Mucosa of descending colon (tissue), 3 donors: ENCODE results near the gene GTF3C1. TPM values are rescaled to one million over a fixed set of nuclear protein-coding genes. Genes with fewer than 3 reads are reported as not detected.
A peak's percentile ranks its signal among the peaks of the same experiment; 100 is the strongest.

Experiments used
- ATAC-seq: fragments of 200-7000 bp; cut with Tn5 transposase; one replicate; pipeline ENCODE4 v1.9.1; 2020; ENCODE audit warnings: mild to moderate bottlenecking, moderate library complexity
- DNase-seq, 3 donors: peaks; one replicate each; pipeline ENCODE4 v3.0.0-alpha.2; 2020
- H3K36me3 ChIP-seq: fragments of 200-600 bp; one replicate; pipeline ENCODE4 v1.8.0; 2021; ENCODE audit warnings: low read depth, mild to moderate bottlenecking
- H3K4me1 ChIP-seq: fragments of 200-600 bp; one replicate; pipeline ENCODE4 v1.8.0; 2021; ENCODE audit warnings: low read depth, mild to moderate bottlenecking
- H3K4me3 ChIP-seq: fragments of 200-600 bp; one replicate; pipeline ENCODE4 v1.8.0; 2021; ENCODE audit warnings: mild to moderate bottlenecking
- H3K9me3 ChIP-seq: fragments of 200-600 bp; one replicate; pipeline ENCODE4 v1.8.0; 2021; ENCODE audit warnings: mild to moderate bottlenecking
- intact Hi-C, 2 donors: fragments of 100-400 bp; cut with DNase I in 1 of 2; cut with micrococcal nuclease in 1 of 2; formaldehyde crosslinking; loops; one replicate each; pipeline versions ENCODE4 v1.11.0 to v1.11.1; 2022; cut with DNase I, micrococcal nuclease
- long read RNA-seq, 2 donors: library from polyadenylated mRNA; unstranded; transcript quantifications; one replicate each; pipeline ENCODE4 v2.0.0, GENCODE V29; 2019 to 2021
- total RNA-seq, 3 donors: library from RNA; stranded (reverse); fragmentation: NEBNext Ultra II Directional in 2 of 3; extraction: Animal tissue kit (Norgen Biotek cat#: 25700) in 2 of 3; gene quantifications; one replicate each; pipeline versions ENCODE4 v1.2.1 to v1.2.4, GENCODE V29; 2021 to 2023
- TF ChIP-seq, protein P1 (sequence below): fragments of 200-600 bp; IDR thresholded peaks from one replicate; pipeline ENCODE4 v1.8.0; 2022; ENCODE audit warnings: antibody characterized with exemption, mild to moderate bottlenecking
- donor health status: DM: no; HTN: no; CAD: no; lungs with moderate emphysema.
- donor health status: DM: no; HTN: no; CAD: no.
- donor health status: DM: no; HTN: yes; CAD: no.

GTF3C1 gene, protein sequence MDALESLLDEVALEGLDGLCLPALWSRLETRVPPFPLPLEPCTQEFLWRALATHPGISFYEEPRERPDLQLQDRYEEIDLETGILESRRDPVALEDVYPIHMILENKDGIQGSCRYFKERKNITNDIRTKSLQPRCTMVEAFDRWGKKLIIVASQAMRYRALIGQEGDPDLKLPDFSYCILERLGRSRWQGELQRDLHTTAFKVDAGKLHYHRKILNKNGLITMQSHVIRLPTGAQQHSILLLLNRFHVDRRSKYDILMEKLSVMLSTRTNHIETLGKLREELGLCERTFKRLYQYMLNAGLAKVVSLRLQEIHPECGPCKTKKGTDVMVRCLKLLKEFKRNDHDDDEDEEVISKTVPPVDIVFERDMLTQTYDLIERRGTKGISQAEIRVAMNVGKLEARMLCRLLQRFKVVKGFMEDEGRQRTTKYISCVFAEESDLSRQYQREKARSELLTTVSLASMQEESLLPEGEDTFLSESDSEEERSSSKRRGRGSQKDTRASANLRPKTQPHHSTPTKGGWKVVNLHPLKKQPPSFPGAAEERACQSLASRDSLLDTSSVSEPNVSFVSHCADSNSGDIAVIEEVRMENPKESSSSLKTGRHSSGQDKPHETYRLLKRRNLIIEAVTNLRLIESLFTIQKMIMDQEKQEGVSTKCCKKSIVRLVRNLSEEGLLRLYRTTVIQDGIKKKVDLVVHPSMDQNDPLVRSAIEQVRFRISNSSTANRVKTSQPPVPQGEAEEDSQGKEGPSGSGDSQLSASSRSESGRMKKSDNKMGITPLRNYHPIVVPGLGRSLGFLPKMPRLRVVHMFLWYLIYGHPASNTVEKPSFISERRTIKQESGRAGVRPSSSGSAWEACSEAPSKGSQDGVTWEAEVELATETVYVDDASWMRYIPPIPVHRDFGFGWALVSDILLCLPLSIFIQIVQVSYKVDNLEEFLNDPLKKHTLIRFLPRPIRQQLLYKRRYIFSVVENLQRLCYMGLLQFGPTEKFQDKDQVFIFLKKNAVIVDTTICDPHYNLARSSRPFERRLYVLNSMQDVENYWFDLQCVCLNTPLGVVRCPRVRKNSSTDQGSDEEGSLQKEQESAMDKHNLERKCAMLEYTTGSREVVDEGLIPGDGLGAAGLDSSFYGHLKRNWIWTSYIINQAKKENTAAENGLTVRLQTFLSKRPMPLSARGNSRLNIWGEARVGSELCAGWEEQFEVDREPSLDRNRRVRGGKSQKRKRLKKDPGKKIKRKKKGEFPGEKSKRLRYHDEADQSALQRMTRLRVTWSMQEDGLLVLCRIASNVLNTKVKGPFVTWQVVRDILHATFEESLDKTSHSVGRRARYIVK (N-terminal part only)
- 10 to 100 TPM; 47.0 to 58.5 (median 47.7) TPM for total RNA-seq
- long read RNA-seq, donor 1, full-length matches to known transcripts: 10 of 38 reads
- long read RNA-seq, donor 1, partial matches to known transcripts: 26 of 38 reads
- long read RNA-seq, donor 1, other reads (novel, unspliced or antisense): 2 of 38 reads
- long read RNA-seq, donor 2, partial matches to known transcripts: 12 of 15 reads
- long read RNA-seq, donor 2, other reads (novel, unspliced or antisense): 1 of 15 reads

DNA sequence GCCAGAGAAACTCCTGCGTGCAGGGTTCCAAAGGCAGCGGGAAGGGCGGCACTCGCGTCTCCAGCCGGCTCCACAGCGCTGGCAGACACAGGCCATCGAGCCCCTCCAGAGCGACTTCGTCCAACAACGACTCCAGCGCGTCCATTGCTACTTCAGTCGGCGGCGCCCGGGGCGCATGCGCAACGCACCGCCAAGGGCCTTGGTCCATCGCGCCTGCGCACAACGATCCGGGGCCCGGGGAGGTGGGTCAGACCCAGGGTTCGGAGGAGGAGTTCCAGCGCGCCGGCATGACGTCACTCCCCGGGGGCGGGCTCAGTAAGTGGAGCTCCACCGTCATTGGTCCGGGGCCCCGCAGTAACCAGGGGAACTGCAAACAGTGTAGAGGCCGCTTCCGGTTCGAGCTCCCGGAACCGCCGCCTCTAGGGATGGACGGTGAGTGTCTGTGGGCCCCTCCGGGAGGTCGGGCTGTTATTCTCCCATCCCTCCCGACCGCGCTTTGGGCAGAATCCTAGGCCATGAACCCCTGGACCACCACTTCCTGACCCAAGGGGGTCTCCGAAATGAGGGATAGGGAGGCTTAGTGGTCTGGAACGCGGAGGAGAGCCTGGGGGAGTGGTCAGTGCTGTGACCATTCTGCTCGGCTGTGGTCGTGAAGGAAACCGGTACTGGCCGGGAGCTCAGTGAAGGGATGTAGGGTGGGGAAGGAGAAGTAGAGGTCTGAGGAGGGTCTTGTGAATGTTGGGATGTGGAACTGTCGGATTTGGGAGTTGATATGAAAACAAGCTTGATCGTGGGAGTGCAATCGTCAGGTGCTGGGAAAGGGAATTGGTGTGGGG lies at the start of gene GTF3C1, which contains the start of gene KATNIP:
GTF3C1 (minus strand) TSS at position 168 of the 836 bp plus-strand sequence; CDS start at position 145, 23 bp downstream.
KATNIP (plus strand) TSS at position 399 of the 836 bp plus-strand sequence; CDS start at position 426, 27 bp downstream.
- TF ChIP-seq, protein P1, sequence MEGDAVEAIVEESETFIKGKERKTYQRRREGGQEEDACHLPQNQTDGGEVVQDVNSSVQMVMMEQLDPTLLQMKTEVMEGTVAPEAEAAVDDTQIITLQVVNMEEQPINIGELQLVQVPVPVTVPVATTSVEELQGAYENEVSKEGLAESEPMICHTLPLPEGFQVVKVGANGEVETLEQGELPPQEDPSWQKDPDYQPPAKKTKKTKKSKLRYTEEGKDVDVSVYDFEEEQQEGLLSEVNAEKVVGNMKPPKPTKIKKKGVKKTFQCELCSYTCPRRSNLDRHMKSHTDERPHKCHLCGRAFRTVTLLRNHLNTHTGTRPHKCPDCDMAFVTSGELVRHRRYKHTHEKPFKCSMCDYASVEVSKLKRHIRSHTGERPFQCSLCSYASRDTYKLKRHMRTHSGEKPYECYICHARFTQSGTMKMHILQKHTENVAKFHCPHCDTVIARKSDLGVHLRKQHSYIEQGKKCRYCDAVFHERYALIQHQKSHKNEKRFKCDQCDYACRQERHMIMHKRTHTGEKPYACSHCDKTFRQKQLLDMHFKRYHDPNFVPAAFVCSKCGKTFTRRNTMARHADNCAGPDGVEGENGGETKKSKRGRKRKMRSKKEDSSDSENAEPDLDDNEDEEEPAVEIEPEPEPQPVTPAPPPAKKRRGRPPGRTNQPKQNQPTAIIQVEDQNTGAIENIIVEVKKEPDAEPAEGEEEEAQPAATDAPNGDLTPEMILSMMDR: no peak
- Histone ChIP-seq H3K9me3 (no peaks in the 10 kb centered on the region), H3K4me1 (peaks cover 20% of the 10 kb centered on the region)

DNA sequence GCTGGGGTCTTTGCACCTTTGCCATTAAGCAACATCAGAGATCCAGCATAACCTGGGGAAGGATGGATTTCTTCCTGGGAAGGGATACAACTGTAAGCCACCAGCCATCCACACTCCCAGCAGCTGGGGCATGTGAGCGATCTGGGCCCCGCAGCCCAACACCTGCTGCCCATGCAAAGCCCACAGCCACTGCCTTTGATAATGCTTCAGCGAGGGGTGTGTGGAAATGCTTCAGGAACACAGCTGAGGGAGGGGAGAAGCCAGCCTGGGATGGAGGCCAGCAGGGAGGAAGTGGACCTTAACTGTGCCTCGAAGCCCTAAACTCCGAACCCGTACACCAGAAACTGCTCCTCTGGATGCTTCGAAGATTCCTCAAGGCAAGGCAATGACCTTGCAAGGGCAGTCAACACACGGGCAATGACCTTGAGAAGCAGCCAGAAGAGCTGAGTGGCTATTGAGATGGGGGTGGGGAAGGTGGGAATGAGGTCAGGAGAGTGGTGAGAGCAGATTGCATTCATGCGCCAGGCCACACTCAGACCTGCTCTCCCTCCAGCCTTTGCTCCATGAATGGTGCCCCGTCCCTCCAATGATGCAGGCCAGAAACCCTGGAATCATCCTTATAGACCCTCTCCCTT lies 49.3 kb upstream of the GTF3C1 start:
- intact Hi-C loops: no loop called here
- H3K4me1 ChIP-seq: no peaks in the 10 kb centered on the region
- TF ChIP-seq, protein P1: no peak
- no peaks in the 10 kb centered on the region for H3K9me3 ChIP-seq
- H3K4me3 ChIP-seq: no peak overlapping the region
- DNase-seq (no peak), ATAC-seq (no peak)
- no peaks in the 10 kb centered on the region for H3K36me3 ChIP-seq

More for the DNA sequence above, at the start of gene GTF3C1, which contains the start of gene KATNIP:
- peak; percentile 100 for DNase-seq
- ATAC-seq: peak; percentile 100
- Histone ChIP-seq H3K36me3 (peaks cover 4% of the 10 kb centered on the region), H3K4me3 (peak within 1 kb of the TSS; percentile 59)
- intact Hi-C loops: no loop called here

DNA sequence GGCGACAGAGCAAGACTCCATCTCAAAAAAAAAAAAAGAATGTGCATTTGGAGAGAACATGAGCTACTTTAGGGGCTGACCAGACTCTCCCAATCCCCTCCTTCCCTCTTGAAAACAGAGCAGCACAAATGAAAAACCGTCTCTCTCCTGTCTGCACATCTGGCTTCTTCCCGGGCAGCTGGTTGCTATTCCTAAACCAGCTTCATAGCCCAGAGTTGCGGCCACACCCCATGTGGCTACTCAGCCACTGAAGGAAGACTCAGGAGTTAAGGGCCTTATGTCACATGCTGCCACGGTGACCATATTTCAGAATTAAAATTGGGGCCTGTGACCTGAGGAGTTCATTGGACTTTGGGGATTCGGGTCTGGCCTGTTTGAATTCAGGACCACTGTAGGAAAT lies 48.5 kb upstream of the GTF3C1 start:
- Histone ChIP-seq H3K4me3 (no peak overlapping the region), H3K4me1 (no peaks in the 10 kb centered on the region), H3K9me3 (no peaks in the 10 kb centered on the region), H3K36me3 (no peaks in the 10 kb centered on the region)
- ATAC-seq (no peak), DNase-seq (no peak)
- intact Hi-C loops: no loop called here
- TF ChIP-seq, protein P1: no peak

DNA sequence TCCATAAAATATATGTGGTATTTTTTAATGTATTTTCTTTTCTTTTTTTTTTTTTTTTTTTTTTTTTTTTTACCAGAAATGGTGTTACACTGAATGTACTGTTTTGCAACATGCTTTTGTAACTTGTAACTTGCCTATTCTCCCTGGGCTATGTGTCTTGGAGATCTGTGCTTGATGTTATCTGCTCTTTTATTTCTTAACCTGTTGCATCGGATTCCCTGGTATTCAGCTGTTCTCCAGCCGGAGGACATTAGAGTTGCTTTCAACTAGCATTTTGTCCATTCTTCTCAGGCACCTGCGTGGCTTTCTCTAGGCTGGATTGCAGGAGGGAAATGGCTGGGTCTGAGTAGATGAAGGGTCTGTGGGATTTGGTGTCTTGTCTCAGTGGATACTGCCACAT lies 47.6 kb upstream of the GTF3C1 start:
- TF ChIP-seq, protein P1: no peak
- Histone ChIP-seq H3K4me3 (no peak overlapping the region), H3K4me1 (no peaks in the 10 kb centered on the region), H3K36me3 (no peaks in the 10 kb centered on the region), H3K9me3 (no peaks in the 10 kb centered on the region)
- no peak for ATAC-seq
- no peak for DNase-seq
- intact Hi-C loops: no loop called here
